HG03565 (cell line): Measurements from ENCODE around the gene GPATCH8.
"Not testable (repeated sequence)": the region's sequence is repeated elsewhere in the genome, so short reads cannot be mapped to it uniquely, and the experiment has no call there.

ENCODE experiments used
- ATAC-seq: cut with Tn5 transposase; IDR thresholded peaks from one replicate; pipeline ENCODE4 v1.9.1; 2021; ENCODE audit warnings: mild to moderate bottlenecking, moderate library complexity; ENCODE audit not compliant: unreplicated experiment

The GPATCH8 gene

DNA sequence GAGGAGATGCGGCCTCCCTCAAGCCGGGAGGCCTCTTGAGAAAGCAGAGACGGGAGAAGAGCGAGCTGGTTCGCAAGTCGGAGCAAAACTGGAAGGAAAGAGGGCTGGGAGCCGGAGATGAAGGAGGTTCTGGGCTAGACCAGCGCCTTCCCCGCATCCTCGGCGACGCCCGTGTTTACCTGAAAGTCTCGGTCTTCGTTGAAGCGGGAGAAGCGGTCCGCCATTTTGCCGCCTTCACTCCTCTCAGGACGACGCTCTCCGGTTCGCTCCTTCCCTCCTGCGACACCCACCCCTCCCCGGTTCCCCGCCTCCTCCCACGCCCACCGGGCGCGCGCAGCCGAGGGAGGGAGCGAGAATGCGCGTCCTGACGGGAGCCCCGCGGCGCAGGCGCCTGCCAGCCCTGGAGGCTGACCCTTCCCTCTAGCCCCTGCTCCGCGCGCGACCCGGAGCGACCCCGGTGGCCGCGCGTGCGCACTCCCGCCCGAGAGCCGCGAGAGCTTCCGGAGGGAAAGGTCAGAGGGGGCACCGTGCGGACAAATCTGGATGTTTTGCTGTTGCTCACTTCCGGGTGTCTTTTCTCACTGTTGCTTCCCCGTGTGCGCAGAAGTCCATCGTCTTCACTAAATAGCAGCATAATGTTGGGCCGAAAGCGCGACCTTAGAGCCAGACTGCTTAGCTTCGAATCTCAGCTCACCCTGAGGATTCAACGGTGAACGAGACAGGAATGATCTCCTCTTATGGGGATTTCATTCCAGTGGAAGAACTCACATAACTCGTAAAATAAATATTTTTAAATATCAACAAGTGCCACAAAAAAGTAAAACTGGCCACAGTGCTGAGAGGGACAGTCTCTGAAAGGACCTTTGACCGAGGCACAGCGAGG is at the start of gene GPATCH8:
TSS of gene GPATCH8 (minus strand) at position 260 of the 883 bp plus-strand sequence. CDS start at position 224, 36 bp downstream.
- ATAC-seq = peak; percentile 79

DNA sequence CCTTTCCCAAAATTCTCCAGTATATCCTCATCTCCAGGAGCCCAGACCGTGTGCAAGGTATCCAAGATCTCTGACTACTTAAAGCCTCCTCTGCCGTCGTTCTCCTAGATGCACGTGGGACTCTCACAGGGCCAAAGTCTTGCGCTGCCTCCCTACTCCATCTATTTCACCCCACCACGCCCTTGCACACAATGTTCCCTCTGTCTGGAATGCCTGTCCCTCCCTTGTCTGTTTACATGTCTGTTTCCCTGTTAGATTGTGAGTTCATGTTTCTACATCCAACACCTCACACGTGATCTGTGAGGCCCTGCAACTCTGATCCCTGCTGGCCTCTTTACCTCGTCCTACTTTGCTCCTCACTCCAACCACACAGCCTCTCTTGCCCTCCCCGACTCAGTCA is 49.2 kb upstream of the GPATCH8 start:
- ATAC-seq = no peak

DNA sequence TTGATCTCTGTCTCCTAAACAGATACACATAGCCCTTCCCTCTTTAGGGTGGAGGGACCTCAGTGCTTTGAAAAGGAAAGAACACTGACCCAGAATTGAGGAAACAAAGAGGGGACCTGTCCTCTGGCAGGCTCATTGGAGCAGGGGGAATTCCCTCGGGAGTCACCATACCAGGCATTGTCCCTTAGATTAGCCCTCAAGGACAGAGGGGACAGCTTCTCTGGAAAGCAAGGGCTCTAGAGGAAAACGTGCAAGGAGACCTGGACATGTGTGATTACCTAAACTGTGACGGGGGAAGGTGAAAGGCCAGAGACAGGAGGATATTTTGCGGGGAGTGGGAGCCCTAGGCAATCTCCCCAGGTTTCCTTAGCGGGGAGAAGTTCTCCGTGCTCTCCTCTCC is 46.5 kb upstream of the GPATCH8 start:
- ATAC-seq = no peak

GRCh38 chr17:44548376-44549230 is 45.4 kb upstream of the GPATCH8 start:
- no peak for ATAC-seq

- ATAC-seq = no peak
Observed at GRCh38 chr17:44547625-44548267, 44.5 kb upstream of the GPATCH8 start.

DNA sequence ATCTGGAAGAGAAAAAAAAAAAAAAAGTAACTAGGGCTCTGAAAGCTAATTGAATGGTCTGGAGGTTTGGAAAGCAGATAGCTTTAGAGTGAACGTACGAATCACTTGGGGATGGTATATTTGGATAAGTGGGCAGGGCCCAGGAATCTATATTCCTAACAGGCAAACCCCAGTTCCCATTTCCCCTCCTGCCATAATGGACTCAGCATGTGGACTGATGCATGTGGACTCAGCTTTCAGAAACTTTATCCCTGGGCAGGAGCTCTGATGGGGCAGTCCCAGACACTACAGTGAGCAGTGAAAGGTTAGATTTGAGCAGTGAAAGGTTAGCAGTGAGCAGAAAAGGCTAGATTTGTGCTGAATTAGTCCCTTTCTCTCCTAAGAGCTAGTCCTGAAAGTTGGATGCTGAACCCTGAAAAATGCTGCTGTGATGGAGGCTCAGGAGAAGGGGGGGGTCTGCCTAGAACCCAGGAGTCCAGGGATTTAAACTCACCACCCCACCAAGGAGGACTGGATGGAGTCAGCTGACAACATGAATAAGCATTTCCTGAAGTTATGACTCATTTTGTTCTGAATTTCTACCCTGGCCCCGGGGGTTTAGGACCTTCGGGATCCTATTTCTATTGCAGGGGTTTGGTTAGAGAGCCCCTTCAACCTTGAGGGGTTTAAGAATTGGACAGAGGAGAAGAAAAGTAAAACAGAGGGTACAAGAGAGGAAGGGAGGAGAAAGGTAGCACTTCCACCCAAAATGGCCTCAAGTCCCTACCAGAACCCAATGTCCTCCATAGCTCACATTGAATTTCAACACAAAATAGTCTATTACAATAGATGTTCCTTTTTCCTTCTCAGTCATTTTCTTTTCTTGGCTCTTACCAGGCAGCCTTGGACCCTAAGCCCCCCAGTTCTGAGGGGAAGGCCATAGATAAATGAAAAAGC is 43.7 kb upstream of the GPATCH8 start:
- ATAC-seq = no peak

DNA sequence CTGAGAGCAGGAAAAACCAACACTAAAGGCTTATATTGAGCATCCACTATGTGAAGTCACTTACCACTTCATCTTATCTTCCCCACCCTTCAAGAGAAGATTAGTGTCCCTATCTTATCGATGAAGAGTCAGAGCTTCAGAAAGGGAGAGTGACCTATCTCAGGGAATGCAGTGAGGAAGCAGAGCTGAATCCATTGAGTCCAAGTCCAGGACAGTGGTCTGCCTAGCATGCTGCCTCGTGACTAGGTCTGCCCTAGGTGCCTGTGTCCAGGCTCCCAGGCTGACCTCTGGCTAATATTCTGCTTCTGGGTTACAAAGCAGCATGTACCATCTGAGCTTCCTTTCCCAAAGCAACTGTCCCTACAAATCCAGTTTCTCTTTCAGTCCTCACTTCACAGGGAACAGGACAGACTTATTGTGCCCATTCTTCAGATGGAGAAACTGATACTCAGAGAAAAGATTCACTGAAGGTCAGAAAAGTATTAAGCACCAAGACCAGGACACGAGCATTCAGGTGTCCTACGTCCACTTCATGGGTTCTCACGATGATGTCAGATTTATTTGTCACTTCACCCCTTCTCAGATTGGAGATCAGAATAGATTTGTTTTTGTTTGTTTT is 40.8 kb upstream of the GPATCH8 start:
- ATAC-seq = no peak

DNA sequence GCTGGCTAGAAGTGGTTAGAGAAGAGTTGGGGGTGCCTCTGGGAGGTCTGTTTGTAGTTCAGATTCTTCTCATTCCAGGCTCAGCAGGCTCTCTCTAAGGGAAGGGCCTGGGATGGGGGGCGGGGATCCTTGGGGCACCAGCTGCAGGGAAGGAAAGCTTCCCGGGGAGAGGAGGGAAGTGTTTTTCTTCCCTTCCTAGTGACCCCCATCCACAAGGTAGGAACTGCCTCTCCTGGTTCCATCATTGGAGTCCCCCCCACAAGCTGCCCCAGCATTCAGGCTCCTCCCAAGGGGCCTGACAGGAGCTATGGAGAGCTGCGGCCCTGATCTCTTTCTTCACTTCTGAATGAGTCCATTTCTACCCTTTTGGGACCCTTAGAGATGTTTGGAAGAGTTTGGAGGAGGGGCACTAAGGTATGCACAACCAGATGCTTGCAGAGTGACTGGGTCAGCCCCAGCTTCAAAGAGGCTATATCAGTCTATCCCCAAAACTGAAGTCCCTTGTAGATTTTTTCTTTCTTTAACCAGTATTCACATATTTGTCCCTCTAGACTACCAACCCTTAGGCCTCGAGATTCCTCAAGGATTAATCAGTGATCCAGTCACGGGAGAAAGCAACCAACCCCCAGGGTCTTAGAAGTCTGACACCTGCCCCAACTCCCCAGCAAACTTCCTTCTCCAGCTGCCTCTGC is 40.2 kb upstream of the GPATCH8 start:
- ATAC-seq = no peak

DNA sequence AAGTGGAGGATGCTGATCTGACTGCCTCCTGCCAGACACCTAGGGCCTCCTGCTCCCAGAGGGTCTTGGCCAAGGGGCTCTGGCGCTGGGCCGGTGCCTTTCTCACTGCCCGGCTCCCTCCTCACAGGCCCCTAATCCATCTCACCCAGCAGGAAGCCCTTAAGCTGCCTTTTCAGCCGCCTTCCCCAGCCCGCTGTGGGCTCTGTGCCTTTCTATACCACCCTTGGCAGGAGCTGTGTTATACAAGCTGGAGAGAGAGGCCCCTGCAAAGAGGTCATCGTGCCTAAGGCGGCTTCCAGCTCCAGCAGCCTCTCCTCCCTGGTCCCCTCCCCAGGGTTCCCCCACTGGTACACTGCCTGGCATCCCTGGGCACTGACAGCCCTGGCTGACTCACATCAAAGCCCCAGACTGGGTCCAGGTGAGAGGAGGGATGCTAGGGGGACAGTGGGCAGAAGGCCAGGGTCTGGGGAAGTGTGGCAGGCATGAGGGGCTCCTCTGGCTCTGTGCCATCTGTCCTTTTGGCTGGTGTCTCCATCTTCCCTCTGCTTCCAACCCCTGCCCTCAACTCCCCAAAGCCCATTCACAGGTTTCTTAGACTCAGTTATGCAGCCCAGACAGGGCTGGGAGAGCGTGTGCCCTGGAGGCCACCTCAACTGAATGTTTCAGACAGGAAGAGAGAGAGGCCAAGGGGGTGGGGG is 38.8 kb upstream of the GPATCH8 start:
- ATAC-seq = no peak

- no peak for ATAC-seq
Observed at GRCh38 chr17:44540246-44541084, 37.3 kb upstream of the GPATCH8 start.

GRCh38 chr17:44539673-44540072 is 36.5 kb upstream of the GPATCH8 start:
- no peak for ATAC-seq

GRCh38 chr17:44537922-44538321 is 34.7 kb upstream of the GPATCH8 start:
- ATAC-seq = not testable (repeated sequence)

DNA sequence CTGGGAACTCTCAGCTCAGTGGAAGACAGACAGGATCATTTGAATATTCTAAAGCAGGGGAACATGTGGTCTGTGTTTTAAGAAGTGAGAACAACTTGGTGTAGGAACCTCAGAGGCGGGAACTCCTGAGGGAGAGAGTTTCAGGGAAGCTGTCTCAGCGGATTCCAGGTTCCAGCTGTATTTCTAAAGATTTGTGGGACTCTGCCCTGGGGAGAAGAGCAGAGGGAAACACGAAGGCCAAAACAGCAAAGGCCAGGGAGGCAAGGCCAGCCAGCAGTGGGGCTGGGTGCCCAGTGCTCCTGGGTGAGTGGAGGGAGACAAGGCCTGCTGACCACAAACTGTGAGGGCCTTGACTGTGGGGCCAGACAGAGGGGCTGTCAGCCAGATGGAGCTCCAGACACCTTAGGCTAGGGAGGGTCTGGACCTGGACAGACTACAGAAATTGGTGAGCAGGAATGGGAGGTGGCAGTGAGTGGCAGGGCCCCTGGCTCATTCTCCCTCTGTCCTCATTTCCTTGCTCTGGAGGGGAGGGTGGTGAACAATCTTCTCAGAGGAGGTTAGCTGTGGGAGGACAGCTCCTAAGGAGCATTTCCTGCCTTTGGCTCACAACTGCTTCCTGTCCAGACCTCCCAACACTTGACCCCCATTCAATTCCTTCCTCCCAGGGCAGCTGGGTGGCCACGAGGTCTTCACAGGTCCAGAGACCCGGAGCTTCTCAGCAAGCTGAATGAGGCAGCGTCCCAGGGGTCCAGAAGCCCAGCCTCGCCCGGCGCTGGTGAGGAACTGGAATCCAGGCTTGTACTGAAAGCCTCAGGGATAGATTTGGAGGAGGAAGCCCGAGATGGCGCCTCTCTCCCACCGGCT is 33.1 kb upstream of the GPATCH8 start:
- no peak for ATAC-seq

GRCh38 chr17:44533533-44534246 is 30.5 kb upstream of the GPATCH8 start:
- peak; percentile 37 for ATAC-seq

DNA sequence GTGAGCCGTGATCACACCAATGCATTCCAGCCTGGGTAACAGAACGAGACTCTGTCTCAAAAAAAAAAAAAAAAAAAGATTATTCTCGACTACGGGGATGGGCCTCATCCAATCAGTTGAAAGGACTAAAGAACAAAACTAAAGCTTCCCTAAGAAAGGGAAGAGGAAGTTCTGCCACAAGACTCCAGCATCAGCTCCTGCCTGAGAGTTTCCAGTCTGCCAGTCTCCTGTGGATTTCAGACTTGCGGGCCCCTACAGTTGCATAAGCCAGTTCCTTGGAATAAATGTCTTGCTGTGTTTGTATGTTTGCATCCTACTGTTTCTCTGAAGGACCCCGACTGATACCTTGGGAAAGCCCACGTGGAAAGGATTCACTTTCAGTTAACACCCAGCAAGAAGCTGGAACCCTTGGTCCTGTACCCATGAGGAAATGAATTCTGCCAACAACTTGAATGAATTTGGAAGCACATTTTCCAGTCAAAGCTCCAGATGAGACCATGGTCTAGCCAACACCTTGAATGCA is 27.8 kb upstream of the GPATCH8 start:
- no peak for ATAC-seq

- no peak for ATAC-seq
Observed at GRCh38 chr17:44529864-44530263, 26.7 kb upstream of the GPATCH8 start.
